Mucosa of stomach (tissue), 1 donor: ENCODE results near the gene RASAL3.

Source experiments
- H3K27me3 ChIP-seq: one replicate; pipeline ENCODE4 v1.7.0; 2013; ENCODE audit warnings: mild to moderate bottlenecking, low read length; ENCODE audit not compliant: control insufficient read depth, insufficient read depth
- H3K36me3 ChIP-seq: one replicate; pipeline ENCODE4 v1.7.0; 2013; ENCODE audit warnings: low read length; ENCODE audit not compliant: control insufficient read depth, insufficient read depth
- H3K4me1 ChIP-seq: one replicate; pipeline ENCODE4 v1.7.0; 2013; ENCODE audit warnings: mild to moderate bottlenecking, low read length; ENCODE audit not compliant: control insufficient read depth, insufficient read depth
- H3K4me3 ChIP-seq: one replicate; pipeline ENCODE4 v1.7.0; 2013; ENCODE audit warnings: low read length
- H3K9ac ChIP-seq: one replicate; pipeline ENCODE4 v1.7.0; 2013; ENCODE audit warnings: mild to moderate bottlenecking, low read length, moderate library complexity
- H3K9me3 ChIP-seq: one replicate; pipeline ENCODE4 v1.7.0; 2013; ENCODE audit warnings: mild to moderate bottlenecking, low read length, moderate library complexity; ENCODE audit not compliant: control insufficient read depth
- donor health status: Pancreatic carcinoma.

Gene RASAL3

DNA sequence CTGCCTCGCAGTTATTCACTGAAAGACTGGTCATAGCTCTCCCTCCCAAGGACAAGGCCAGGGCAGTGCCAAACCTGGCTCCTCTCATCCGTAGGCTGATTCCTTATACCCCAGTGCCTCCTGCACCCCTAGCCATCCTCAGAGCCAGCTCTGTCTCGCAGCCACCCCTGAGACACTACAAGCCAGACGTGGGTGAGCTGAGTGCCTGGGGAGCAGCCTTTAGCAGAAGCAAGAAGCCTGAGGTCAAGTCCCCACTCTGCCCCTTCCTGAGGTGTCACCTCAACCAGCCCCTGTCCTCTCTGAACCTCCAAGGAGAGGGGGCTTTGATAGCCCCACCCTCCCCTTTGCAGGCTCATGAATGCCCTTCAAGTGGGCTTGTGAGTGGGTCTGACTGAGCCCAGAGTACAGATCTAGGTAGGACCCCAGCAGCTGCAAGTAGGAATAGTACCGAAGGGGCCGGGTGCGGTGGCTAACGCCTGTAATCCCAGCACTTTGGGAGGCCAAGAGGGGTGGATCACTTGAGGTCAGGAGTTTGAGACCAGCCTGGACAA is 30.8 kb downstream of the RASAL3 start:
- no peaks in the 10 kb centered on the region for H3K9me3 ChIP-seq
- no peaks in the 10 kb centered on the region for H3K36me3 ChIP-seq
- H3K4me3 ChIP-seq, result peak overlapping the region; percentile 92
- peak overlapping the region; percentile 71 for H3K9ac ChIP-seq
- H3K27me3 ChIP-seq, result no peaks in the 10 kb centered on the region
- H3K4me1 ChIP-seq, result peaks cover 24% of the 10 kb centered on the region

DNA sequence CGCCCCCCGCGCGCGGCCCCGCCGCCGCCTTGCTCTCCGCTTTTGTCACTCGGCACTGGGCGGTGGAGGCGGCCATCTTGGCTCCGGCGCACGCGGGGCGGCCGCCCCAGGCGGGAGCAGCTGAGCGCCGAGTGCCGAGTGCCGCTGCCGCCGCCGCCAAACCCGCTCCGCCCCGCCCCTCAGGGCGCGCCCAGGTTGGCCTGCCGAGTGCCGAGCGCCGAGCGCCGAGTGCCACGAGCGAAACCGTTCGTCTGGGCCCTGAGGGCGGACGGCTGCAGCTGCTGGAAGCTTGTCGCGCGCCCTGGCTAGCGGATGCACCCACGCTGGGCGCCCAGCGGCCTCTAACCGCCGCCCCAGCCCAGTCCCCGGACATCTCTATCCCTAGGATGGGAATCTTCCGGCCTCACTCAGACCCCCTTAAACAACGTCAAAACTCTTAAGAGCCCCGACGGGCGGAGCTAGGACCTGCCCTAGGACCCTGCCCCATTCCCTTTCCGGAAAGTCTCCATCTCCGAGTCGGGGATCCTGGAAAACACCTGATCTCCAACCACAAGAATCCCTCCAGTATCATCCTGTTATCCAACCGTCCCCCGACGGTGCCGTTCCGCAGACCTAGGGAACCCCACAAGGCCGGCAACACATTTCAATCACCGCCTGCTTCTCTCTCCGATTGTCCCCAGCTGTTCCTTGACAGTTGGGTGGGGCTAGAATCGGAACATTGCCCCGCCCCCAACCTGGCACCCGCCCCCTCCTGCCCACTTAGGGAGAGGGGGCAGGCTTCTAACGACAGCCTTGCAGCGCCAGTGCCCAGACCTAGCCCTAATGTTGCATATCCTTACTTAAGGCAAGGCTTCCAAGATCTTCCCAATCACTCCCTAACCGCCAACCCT is 31.5 kb downstream of the RASAL3 start:
- peaks cover 24% of the 10 kb centered on the region for H3K4me1 ChIP-seq
- peak overlapping the region; percentile 71 for H3K9ac ChIP-seq
- no peaks in the 10 kb centered on the region for H3K36me3 ChIP-seq
- H3K4me3 ChIP-seq, result peak overlapping the region; percentile 92
- no peaks in the 10 kb centered on the region for H3K27me3 ChIP-seq
- no peaks in the 10 kb centered on the region for H3K9me3 ChIP-seq

DNA sequence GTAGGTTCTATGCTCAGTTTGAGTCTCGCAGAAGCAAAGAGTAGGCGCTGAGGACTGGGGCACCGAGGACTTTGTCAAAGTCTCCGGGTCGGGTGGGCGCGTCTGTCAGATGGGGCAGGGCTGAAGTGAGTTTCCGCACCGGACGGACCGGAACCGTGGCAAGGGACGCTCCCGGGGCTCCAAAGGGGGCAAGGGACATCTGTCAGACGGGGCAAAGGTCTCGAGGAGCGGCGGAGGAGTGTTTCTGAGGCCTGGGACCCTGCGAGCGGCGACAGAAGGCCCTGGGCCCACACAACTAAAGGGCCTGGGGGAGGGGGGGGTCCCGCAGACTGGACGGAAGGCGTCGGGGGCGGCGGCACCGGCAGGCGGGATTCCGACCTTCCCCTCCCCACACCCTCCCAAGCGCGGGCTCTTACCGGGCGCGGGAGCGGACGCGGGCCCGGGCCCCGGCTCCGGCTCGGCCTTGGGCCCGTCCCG is 32.3 kb downstream of the RASAL3 start:
- H3K27me3 ChIP-seq, result no peaks in the 10 kb centered on the region
- peaks cover 24% of the 10 kb centered on the region for H3K4me1 ChIP-seq
- H3K9me3 ChIP-seq, result no peaks in the 10 kb centered on the region
- peak overlapping the region; percentile 50 for H3K4me3 ChIP-seq
- no peaks in the 10 kb centered on the region for H3K36me3 ChIP-seq
- H3K9ac ChIP-seq, result peak overlapping the region; percentile 74

GRCh38 chr19:15431396-15432017 is 32.8 kb downstream of the RASAL3 start:
- Histone ChIP-seq H3K9ac (peak overlapping the region; percentile 74), H3K27me3 (no peaks in the 10 kb centered on the region), H3K4me1 (peaks cover 24% of the 10 kb centered on the region)

DNA sequence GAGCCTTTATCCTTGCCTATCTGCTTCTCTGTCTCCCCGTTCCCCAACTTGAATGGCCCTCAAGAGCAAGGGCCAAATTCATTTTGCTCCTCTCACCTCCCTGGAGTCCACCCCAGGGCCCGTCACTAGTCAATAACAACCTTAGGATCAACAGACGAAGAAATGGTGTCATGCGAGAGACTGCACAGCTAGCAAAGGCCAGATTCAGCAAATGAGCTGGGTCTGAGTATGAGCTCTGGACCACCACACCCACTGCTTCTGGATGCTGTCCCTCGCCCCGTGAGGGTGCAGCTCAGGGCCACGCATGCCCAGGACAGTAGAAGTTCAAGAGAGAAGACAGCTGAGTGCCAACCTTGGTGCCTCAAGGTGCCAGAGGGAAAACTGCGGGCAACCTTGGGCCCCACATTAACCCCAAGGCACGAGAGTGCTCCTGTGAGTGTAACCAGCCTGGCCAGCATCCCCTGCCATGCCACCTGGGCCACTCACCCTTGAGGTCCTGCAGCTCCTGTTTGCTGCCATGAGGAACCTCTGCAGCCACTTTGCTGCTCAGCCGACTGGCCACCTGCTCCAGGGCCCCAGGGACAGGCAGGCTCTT is 33.7 kb downstream of the RASAL3 start:
- Histone ChIP-seq H3K4me1 (peaks cover 24% of the 10 kb centered on the region), H3K4me3 (no peak overlapping the region), H3K27me3 (no peaks in the 10 kb centered on the region), H3K9me3 (no peaks in the 10 kb centered on the region), H3K36me3 (no peaks in the 10 kb centered on the region), H3K9ac (no peak overlapping the region)

More at GRCh38 chr19:15431396-15432017, 32.8 kb downstream of the RASAL3 start:
- Histone ChIP-seq H3K4me3 (peak overlapping the region; percentile 50), H3K36me3 (no peaks in the 10 kb centered on the region), H3K9me3 (no peaks in the 10 kb centered on the region)

DNA sequence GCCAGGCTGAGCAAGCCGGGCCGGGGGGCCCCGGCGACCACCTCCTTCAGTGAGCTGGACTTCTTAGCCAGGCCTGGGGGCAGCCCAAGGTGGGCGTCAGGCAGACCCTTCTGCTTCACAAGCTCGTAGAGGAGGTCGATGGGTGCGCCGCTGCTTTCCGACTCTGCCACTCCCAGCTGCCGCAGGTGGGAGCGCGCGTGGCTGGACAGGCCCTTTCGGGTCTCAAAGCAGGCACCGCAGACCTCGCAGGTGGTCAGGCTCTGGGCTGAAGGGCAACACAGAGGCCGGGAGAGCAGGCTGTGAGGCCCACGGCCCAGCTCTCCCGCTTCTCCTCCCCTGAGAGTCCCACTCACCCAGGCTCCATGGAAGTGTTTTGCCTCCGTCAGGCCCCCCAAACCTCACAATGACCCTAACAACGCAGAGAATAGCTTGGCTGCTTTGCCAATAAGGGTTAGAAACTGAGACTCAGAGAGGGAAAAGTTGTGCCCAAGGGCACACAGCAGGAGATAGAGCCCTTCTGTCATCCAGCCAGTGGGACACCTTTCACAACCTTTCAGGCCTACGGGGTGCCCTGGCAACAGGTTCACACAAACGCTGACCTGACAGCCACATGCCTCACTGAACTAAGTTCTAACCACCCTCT is 34.4 kb downstream of the RASAL3 start:
- H3K9ac ChIP-seq, result no peak overlapping the region
- H3K4me1 ChIP-seq, result peaks cover 24% of the 10 kb centered on the region

GRCh38 chr19:15428956-15429824 is 35.2 kb downstream of the RASAL3 start:
- H3K36me3 ChIP-seq, result no peaks in the 10 kb centered on the region
- H3K9ac ChIP-seq, result no peak overlapping the region
- H3K4me1 ChIP-seq, result peaks cover 24% of the 10 kb centered on the region
- H3K9me3 ChIP-seq, result no peaks in the 10 kb centered on the region
- H3K27me3 ChIP-seq, result no peaks in the 10 kb centered on the region
- H3K4me3 ChIP-seq, result no peak overlapping the region

More for the DNA sequence above, 34.4 kb downstream of the RASAL3 start:
- H3K36me3 ChIP-seq, result no peaks in the 10 kb centered on the region
- H3K9me3 ChIP-seq, result no peaks in the 10 kb centered on the region
- no peaks in the 10 kb centered on the region for H3K27me3 ChIP-seq
- no peak overlapping the region for H3K4me3 ChIP-seq

DNA sequence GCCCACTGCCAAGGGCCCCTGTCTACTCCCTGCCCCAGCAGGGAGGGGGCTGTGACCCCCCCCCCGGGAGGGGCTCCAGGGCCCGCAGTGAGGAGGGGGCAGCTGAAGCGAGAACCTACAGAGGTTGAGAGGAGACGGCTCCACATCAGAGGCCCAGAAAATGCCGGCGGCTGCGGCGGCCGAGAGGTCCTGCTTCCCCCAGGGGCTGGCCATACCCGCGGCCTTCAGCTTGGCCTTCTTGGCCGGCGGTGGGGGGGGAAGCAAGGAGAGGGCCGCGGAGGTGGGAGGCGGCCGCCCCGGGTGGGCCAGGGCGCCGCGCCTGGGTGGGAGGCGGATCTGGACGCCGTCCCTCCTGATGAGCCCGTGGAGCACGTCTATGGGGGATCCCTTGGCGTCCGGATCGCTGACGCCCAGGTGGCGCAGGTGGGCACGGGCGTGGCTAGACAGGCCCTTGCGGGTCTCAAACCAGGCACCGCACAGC is 36.3 kb downstream of the RASAL3 start:
- Histone ChIP-seq H3K4me1 (peaks cover 18% of the 10 kb centered on the region), H3K4me3 (no peak overlapping the region), H3K36me3 (peaks cover 6% of the 10 kb centered on the region), H3K9me3 (no peaks in the 10 kb centered on the region), H3K27me3 (no peaks in the 10 kb centered on the region), H3K9ac (no peak overlapping the region)

- no peak overlapping the region for H3K4me3 ChIP-seq
- no peaks in the 10 kb centered on the region for H3K27me3 ChIP-seq
- no peaks in the 10 kb centered on the region for H3K9me3 ChIP-seq
- H3K9ac ChIP-seq, result no peak overlapping the region
- H3K36me3 ChIP-seq, result peaks cover 6% of the 10 kb centered on the region
- peaks cover 15% of the 10 kb centered on the region for H3K4me1 ChIP-seq
These were observed 37.0 kb downstream of the RASAL3 start for GRCh38 chr19:15427350-15427700.

GRCh38 chr19:15426485-15427349 is 37.6 kb downstream of the RASAL3 start:
- no peaks in the 10 kb centered on the region for H3K9me3 ChIP-seq
- H3K27me3 ChIP-seq, result no peaks in the 10 kb centered on the region
- H3K9ac ChIP-seq, result no peak overlapping the region
- peaks cover 14% of the 10 kb centered on the region for H3K4me1 ChIP-seq
- H3K4me3 ChIP-seq, result no peak overlapping the region
- H3K36me3 ChIP-seq, result peaks cover 6% of the 10 kb centered on the region
